Measurements from ENCODE around the gene TIPARP.

DNA sequence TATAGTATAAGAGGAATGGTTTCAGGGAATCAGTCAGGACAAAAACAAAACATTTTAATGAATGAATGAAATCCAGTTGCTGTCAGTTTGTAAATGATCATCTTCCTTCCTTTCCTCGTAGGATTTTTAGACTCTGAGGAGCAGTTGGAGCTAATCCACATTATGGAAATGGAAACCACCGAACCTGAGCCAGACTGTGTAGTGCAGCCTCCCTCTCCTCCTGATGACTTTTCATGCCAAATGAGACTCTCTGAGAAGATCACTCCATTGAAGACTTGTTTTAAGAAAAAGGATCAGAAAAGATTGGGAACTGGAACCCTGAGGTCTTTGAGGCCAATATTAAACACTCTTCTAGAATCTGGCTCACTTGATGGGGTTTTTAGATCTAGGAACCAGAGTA, 3.1 kb downstream of the TIPARP start:
- no peak for TF ChIP-seq GATA2 (IDR thresholded peaks at IDR 0.05; ENCODE audit: low read depth, low read length)
- no peak for TF ChIP-seq GATA3 (IDR thresholded peaks at IDR 0.05; ENCODE audit: low read depth, low read length)
